HEK293T (cell line): ENCODE measurements around the gene FBN2.

Source experiments
- BHLHE40 ChIP-seq: fragments of 450-650 bp; IDR thresholded peaks from 2 replicates; pipeline ENCODE4 v1.6.1; 2016; ENCODE audit warnings: mild to moderate bottlenecking, moderate library complexity, borderline replicate concordance
- CTBP1 ChIP-seq: fragments of 450-650 bp; IDR thresholded peaks from 2 replicates; pipeline ENCODE4 v1.6.1; 2016; ENCODE audit warnings: borderline replicate concordance
- SP1 ChIP-seq: fragments of 450-650 bp; IDR thresholded peaks from 2 replicates; pipeline ENCODE4 v1.6.1; 2017

GRCh38 chr5:128587275-128587674 is 49.2 kb upstream of the FBN2 start:
- TF ChIP-seq BHLHE40: no peak
- TF ChIP-seq CTBP1: no peak
- no peak for TF ChIP-seq SP1
